Hematopoietic multipotent progenitor cell treated with erythropoietin and hydrocortisone succinate and interleukin-3 and kit ligand, for 6 days (in vitro differentiated cells): Measurements from ENCODE around the gene SLC22A17.

Experiments
- DNase-seq: peaks from one replicate; pipeline ENCODE4 v3.0.0-alpha.2; 2015

Gene SLC22A17

DNA sequence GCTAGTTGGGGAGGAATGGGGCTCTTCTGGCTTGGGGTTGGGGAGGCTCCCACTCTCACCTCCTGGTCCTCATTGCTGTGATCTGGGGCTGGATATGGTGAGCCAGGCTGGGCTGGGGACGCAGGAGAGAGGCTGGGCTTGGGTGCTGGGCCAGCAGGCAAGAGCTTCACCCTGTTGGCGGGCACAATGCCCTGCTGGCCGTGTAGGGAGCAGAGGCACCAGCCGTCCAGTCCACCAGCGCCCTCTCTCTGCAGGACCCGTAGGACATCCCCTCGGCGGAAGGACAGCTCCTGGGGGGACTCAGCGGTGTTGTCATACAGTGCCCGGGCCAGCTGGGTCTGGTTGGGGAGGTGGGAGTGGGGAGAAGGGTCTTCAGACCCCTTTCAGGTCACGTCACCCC is 7.8 kb upstream of the SLC22A17 start:
- DNase-seq, result no peak

DNA sequence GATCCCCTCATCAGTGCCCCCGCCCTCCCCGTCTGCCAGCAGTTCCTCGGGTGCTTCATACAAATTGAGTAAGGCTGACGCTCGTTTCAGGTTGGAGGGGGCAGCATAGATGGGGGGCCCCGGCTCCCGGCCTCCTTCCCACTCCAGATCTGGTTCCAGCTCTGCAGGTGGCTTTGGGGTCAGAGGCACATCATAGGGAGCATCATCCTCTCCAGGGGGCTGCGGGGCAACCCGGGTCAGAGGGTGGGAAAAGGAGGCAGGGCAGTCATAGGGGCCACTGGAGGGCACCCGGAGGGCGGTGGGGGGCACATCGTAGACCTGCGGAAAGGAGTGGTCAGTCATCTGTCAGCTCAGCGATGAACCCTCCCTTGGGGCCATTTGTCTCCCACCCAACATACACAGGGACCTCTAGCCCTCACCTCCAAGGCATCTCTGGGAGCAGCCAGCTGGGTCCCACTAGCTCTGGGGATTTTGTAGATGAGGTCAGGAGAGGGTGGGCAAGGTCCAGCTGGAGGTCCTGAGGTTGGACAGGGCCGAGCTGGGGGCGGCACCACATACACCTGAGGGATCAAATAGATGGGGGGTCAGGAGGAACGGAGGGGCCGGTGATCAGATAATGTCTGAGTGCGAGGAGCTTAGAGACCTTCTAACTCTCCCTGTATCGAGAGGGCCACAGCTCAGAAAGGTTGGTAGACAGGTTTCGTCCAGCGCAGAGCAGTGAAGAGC is 7.2 kb upstream of the SLC22A17 start:
- no peak for DNase-seq

- no peak for DNase-seq
Measured at GRCh38 chr14:23359167-23359626, 6.5 kb upstream of the SLC22A17 start.

DNA sequence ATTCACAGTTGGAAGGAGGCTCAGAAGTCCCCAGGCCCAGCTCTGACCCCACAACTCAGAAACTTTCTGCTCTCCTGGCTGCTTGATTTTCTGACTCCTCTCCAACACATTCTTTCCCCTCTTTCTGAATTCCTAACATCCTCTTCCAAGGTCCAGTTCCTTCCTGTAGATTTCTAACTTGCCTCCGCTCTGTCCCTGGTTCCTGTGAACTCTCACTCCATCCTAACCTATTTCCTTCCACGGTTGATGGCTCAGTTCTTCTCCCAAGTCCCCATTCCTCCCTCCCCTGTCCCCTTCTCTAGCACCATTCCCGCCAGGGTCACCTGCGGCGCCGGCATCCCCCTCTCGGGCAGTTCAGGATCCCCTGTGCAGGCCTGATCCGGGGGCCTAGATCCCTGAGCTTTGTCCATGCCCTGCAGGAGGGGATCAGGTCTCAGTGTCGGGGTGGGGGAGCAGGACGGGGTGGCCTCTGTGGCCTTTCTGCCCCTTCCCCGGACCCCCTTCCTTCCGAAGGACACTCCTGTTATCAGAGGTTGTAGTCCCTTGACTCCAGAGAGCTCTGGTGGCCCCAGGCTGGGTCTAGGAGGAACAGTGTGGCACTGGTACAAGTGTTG is 6.0 kb upstream of the SLC22A17 start:
- no peak for DNase-seq

- DNase-seq, result peak; percentile 26
Measured at GRCh38 chr14:23358042-23358441, 5.4 kb upstream of the SLC22A17 start.

DNA sequence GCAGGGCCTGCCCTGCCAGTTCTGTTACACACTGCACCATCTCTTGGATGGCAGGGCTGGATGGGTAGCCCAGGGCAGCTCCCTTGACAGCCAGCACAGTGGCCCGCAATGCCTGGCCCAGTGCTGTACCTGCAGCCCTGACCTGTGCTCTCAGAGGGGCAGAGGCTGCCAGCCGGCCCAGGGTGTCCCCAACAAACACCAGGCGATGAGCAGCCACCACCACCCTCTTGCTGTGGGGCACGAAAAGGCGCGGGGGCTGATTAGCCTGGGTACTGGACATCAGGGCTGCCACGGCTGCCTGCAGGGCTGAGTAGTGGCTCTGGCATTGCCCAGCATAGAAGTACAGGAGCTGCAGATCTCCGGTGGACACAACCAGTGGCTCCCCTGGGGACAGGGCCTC is 4.6 kb upstream of the SLC22A17 start:
- DNase-seq, result no peak

GRCh38 chr14:23356662-23357061 is 4.0 kb upstream of the SLC22A17 start:
- no peak for DNase-seq

DNA sequence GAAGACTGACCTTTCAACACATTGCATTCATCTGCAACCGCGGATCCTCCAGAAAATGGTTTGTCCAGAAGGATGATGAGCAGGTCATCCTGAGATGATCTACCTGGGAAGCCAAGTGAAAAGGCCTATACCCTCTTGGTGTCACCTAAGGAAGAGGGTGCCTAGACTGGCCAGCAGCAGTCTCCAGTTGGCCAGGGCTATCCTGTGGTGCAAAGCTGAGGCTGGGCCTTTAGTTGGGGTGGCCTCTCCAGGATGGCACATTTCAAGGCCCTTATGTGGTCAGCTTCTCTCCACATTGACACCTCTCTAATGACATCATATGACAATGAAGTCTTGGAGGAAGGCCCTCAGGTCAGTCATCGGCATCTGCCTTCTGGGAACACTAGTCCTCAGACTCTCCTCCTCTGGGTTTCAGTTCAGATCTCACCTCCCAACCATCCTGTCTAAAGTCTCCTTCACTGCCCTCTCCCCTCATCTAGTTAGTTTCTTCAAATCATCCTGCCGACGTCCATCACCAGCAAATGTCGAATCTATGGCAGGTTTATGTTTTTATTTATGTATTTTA is 3.3 kb upstream of the SLC22A17 start:
- DNase-seq, result no peak

- no peak for DNase-seq
Measured at GRCh38 chr14:23354990-23355389, 2.3 kb upstream of the SLC22A17 start.

DNA sequence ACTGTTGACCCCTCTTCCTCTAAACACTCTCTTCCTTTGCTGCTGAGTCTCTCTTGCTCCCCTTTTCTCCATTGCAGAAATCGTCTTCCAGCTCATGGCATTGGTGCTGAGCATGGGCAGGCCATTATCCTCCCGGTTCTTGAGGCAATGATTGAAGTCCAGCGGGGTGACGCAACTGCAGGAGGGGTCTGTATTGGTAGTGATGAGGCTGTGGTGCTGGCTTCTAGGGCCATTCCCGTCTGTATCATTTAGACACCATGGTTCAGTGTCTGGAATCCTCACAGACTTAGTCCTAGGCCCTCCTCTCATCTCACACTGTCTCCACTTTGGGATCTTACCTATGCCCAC is 720 bp upstream of the SLC22A17 start:
- DNase-seq, result no peak

- DNase-seq, result no peak
Measured at GRCh38 chr14:23351681-23352505, 794 bp downstream of the SLC22A17 start.

DNA sequence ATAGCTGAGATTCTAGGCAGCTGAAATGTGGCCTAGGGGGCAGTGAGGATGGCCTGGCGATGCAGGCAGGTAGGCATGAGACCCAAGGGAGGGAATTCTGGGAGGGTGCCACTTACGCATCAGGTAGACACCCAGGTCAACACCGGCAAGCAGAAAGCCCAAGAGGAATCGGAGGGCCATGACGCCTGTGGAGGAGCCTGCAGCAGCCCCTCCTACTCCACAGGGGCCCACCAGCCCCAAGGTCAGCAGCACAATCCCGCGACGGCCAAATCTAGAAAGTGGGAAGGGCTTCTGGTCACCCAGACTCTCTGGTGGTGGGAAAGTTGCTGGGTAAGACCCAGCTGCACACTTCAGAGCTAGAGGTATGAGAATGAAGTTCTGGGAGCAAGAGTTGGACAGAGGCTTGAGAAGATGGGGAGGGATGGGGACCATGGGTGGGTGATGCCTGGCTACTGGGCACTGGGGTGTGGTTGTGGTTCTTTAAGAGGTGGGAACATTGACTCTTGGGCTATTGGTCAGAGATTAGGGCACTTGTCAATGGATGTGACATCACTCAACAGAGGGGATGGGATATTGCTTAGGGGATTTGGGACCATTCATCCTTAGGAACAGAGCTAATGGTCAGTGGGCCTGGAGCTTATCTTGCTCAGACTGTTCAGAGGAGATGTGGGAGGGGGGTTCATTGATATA is 3.4 kb downstream of the SLC22A17 start:
- DNase-seq, result no peak

DNA sequence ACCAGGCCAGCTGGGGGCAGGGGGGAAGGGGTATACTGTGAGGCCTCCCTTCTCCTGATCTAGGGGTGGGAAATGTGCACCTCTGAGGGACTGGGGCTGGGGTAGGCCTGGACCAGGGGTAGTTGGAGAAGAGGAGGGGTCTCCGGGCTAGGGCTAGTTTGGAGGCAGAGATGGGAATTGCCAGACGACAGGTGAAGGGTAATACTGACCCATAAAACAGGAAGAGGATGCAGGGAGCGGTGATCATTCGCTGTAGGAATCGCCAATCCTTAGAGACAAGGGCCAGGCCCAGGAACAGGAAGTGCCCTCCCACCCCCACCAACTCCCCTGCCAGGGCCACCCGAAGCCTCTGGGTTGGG is 4.4 kb downstream of the SLC22A17 start:
- DNase-seq, result no peak

DNA sequence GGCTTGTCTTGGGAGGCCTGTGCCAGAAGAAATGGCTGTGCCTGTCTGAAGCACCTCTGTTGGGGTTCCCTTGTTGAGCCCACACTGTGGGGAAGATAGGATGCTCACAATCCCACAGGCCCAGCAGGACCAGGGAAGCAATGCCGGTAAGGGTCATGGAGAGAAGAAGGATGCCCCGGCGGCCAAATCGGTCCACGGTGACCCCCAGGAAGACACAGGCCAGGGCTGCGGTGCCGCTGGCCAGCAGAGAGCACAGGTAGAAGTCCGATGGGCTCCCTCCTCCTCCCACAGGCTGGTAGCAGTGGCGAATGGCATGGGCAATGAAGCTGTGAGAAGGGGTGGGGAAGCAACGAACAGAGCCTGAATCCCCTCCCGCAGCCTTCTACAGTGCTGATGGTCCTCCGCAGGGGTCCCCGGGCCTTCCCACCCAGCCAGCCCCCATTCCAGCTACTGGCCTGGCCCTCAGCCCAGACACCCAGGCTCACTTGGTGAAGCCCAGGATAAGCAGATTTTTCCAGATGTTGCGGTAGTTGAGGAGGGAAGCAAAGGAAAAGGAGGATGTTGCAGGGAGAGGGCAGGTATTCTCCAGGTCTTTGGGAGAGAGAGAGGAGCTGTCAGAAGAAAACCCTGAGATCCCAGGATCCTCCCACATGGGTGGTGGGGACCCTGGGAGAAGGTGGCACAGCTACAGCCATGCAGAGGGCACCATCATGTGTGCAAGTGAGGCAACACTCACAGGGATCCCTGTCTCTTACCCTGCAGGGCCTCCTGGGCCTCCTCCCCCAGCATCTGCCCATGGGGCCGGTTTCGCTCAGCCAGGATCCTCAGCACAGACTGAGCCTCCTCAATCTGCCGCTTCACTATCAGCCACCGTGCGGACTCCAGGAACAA is 5.0 kb downstream of the SLC22A17 start:
- no peak for DNase-seq

DNA sequence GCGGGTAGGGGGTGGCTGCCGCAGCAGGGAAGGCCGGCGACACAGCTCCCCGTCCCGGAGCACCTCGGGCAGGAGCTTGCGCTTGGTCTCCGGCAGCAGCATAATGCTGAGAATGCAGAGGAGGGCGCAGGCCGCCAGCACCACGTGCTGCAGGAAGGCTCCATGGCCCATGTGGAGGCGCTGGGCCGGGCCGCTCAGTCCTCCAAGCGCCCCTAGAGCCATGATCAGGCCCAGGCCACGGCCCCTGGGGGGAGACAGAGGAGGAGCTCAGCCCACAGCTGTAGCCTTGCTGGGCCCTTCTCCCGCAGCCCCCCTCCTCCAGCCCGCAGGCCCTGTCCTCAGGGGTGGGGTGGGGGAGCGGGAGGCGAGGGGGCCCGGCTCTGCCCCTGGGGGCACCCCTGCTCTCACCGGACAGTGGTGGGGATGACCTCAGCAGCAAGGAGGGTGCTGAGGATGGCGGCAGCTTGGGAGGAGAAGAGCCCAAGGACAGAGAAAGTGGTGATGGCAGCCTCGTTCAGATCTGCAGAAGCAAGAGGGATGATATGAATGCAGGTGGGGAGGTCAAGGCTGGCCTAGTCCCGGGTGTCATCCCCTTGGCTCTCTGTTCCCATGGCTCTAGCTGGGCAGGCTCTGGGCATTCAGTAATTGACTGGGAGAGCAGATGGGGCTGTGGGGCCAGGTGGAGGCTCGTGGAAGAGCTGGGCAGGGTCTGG is 5.8 kb downstream of the SLC22A17 start:
- DNase-seq, result no peak

GRCh38 chr14:23345987-23346692 is 6.5 kb downstream of the SLC22A17 start:
- DNase-seq, result no peak

- DNase-seq, result no peak
Measured at GRCh38 chr14:23344481-23344880, 8.2 kb downstream of the SLC22A17 start.

- DNase-seq, result no peak
Measured at GRCh38 chr14:23339506-23340268, 13.0 kb downstream of the SLC22A17 start.

- DNase-seq, result peak; percentile 23
Measured at GRCh38 chr14:23335623-23336022, 17.1 kb downstream of the SLC22A17 start.
